Pancreas (tissue), 10 donors: ENCODE data around the gene DCC. TPM values are rescaled to one million over a fixed set of nuclear protein-coding genes. Genes with fewer than 3 reads are reported as not detected.

Experiments
- ATAC-seq, 4 donors: fragments of 200-7000 bp; cut with Tn5 transposase; one replicate each; pipeline versions ENCODE4 v1.8.0 to v1.9.1; 2020; ENCODE audit warnings: mild to moderate bottlenecking in 4 of 4, moderate library complexity in 4 of 4
- DNase-seq, 6 donors: peaks; one replicate each; pipeline ENCODE4 v3.0.0-alpha.2; 2020
- FAIRE-seq: peaks from 2 replicates; lab custom pipeline; 2012; peaks lifted over from hg19 to GRCh38; lab: Jason Lieb, UNC
- H3K27ac ChIP-seq, 4 donors: fragments of 200-600 bp; sonication (generic); 1 replicate in 3 of 4; 2 replicates in 1 of 4; pipeline versions ENCODE4 v1.5.0 to v1.8.0; 2020
- H3K27me3 ChIP-seq, 4 donors: fragments of 200-600 bp; one replicate each; pipeline ENCODE4 v1.8.0; 2021
- H3K36me3 ChIP-seq, 3 donors: fragments of 200-600 bp; sonication (generic) in 1 of 3; one replicate each; pipeline versions ENCODE4 v1.5.0 to v1.8.0; 2020 to 2021
- H3K4me1 ChIP-seq, 3 donors: fragments of 200-600 bp; one replicate each; pipeline ENCODE4 v1.8.0; 2021
- H3K4me3 ChIP-seq, 4 donors: fragments of 200-600 bp; sonication (generic) in 2 of 4; one replicate each; pipeline versions ENCODE4 v1.5.0 to v1.8.0; 2020 to 2021
- H3K9me3 ChIP-seq, 4 donors: fragments of 200-600 bp; one replicate each; pipeline ENCODE4 v1.8.0; 2021
- WGBS, 2 donors: extraction: QIAGEN DNeasy Blood & Tissue Kit; methylation state at CpG; one replicate each; pipeline ENCODE4 v1.1.7; 2013; 5-methylcytosine and 5-hydroxymethylcytosine counted together
- intact Hi-C, 3 donors: fragments of 100-400 bp; cut with DNase I; formaldehyde crosslinking; loops; one replicate each; pipeline versions ENCODE4 v1.11.1 to v1.14.2; 2022
- polyA plus RNA-seq, 2 donors: library from polyadenylated mRNA; stranded (reverse); fragments of 200-250 nt; gene quantifications; one replicate each; pipeline ENCODE4 v1.2.3, GENCODE V29; 2013
- total RNA-seq, 6 donors: library from RNA; stranded (reverse); fragmentation: NEBNext Ultra II Directional in 4 of 6; extraction: Animal tissue kit (Norgen Biotek cat#: 25700) in 4 of 6; gene quantifications; one replicate each; pipeline versions ENCODE4 v1.2.1 to v1.2.4, GENCODE V29; 2021 to 2023
- TF ChIP-seq, protein P1 (sequence below), 4 donors: fragments of 200-600 bp; sonication (generic) in 3 of 4; IDR thresholded peaks; one replicate each; pipeline versions ENCODE4 v1.5.0 to v1.8.0; 2021; ENCODE audit warnings: antibody characterized with exemption in 4 of 4
- donor health status: healthy with polysubstance abuse.
- donor health status: DM: no; HTN: no; CAD: no; lungs with moderate emphysema.
- donor health status: DM: no; HTN: no; CAD: no.
- donor health status: control.
- donor health status: control.
- donor health status: Bipolar disorder and iron deficiency.
- donor health status: DM: yes; HTN: yes; CAD: no.
- donor health status: DM: no; HTN: no; CAD: no.
- donor health status: DM: no; HTN: no; CAD: no.
- donor health status: DM: yes; HTN: yes; CAD: no.

The DCC gene
- total and polyA plus RNA-seq, 8 donors, result 0.18 to 0.44 (median 0.28) TPM; not detected in 1

DNA sequence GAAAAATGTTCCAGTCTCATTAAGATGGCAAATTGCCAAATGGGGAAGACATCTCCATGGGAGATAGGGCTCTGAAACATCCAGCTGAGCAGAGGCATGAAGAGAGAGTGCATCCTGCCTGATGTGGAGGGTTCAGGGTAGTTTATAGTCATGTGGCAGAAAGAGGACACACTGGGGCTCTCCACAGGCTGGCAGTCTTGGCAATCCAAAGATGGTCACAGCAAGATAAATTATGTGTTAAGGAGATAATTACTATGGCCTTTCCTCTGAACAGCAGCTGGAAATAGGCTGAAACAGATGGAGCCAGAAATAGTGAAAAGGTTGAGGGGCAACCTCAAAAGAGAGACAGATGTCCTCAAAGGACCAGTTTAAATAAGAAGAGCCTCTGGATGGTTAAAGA, 97.2 kb downstream of the DCC start:
- H3K4me1 ChIP-seq, result peaks cover 0 to 9% (median 7%) of the 10 kb centered on the region in 3 donors
- DNase-seq (no peak), ATAC-seq (no peak), FAIRE-seq (no peak)
- H3K27ac ChIP-seq, result no peak overlapping the region
- intact Hi-C loops, result no loop called here
- TF ChIP-seq, protein P1, sequence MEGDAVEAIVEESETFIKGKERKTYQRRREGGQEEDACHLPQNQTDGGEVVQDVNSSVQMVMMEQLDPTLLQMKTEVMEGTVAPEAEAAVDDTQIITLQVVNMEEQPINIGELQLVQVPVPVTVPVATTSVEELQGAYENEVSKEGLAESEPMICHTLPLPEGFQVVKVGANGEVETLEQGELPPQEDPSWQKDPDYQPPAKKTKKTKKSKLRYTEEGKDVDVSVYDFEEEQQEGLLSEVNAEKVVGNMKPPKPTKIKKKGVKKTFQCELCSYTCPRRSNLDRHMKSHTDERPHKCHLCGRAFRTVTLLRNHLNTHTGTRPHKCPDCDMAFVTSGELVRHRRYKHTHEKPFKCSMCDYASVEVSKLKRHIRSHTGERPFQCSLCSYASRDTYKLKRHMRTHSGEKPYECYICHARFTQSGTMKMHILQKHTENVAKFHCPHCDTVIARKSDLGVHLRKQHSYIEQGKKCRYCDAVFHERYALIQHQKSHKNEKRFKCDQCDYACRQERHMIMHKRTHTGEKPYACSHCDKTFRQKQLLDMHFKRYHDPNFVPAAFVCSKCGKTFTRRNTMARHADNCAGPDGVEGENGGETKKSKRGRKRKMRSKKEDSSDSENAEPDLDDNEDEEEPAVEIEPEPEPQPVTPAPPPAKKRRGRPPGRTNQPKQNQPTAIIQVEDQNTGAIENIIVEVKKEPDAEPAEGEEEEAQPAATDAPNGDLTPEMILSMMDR (IDR thresholded peaks at IDR 0.05), result no peak
- no peak overlapping the region for H3K4me3 ChIP-seq
- no peaks in the 10 kb centered on the region for H3K36me3 ChIP-seq
- H3K9me3 ChIP-seq, result no peaks in the 10 kb centered on the region
- H3K27me3 ChIP-seq, result no peaks in the 10 kb centered on the region

DNA sequence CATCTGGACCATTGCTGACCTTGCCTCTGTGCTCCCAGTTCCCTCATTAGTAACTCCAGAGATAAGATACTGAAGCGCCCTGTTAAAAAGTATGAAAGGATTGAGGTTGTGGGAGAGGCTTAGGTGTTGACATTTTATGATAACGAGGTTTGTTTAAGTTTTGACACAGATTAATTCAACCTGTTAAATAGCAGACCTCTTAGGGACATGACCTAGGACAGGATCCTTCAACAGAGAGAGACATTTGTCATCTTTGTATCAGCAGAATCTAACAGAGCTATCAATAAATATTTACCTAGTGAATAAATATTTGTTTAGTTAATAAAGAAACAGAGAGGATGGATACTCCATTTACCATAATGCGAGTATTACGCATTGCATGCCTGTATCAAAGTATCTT, 99.5 kb downstream of the DCC start:
- no peaks in the 10 kb centered on the region for H3K36me3 ChIP-seq
- FAIRE-seq, result no peak
- H3K9me3 ChIP-seq, result no peaks in the 10 kb centered on the region
- DNase-seq, result no peak
- H3K4me1 ChIP-seq, result peaks cover 0 to 9% (median 7%) of the 10 kb centered on the region in 3 donors
- no peak overlapping the region for H3K4me3 ChIP-seq
- H3K27ac ChIP-seq, result no peak overlapping the region
- peak in 2 of 4 donors; percentile 34 to 36 for ATAC-seq
- H3K27me3 ChIP-seq, result no peaks in the 10 kb centered on the region
- 4 to 11% methylated on average over 4 of the region's 4 CpGs for WGBS, 2 donors
- intact Hi-C loops, result no loop called here
- TF ChIP-seq, protein P1 (IDR thresholded peaks at IDR 0.05), result no peak

- intact Hi-C loops, result no loop called here
Measured at GRCh38 chr18:52441794-52442193, 101.8 kb downstream of the DCC start.

GRCh38 chr18:52442686-52443085, 102.7 kb downstream of the DCC start:
- no peak overlapping the region for H3K27ac ChIP-seq
- no peaks in the 10 kb centered on the region for H3K27me3 ChIP-seq
- no peak for DNase-seq
- ATAC-seq, result no peak
- peaks cover 0 to 9% (median 7%) of the 10 kb centered on the region in 3 donors for H3K4me1 ChIP-seq
- intact Hi-C loops, result no loop called here
- TF ChIP-seq, protein P1 (IDR thresholded peaks at IDR 0.05), result no peak
- H3K9me3 ChIP-seq, result no peaks in the 10 kb centered on the region
- 94 to 99% methylated on average over 2 of the region's 2 CpGs for WGBS, 2 donors
- H3K36me3 ChIP-seq, result no peaks in the 10 kb centered on the region
- no peak overlapping the region for H3K4me3 ChIP-seq
- no peak for FAIRE-seq

More at GRCh38 chr18:52441794-52442193, 101.8 kb downstream of the DCC start:
- no peaks in the 10 kb centered on the region for H3K27me3 ChIP-seq
- no peak for FAIRE-seq
- no peak for ATAC-seq
- no peak for DNase-seq
- H3K4me1 ChIP-seq, result peaks cover 0 to 9% (median 7%) of the 10 kb centered on the region in 3 donors
- H3K9me3 ChIP-seq, result no peaks in the 10 kb centered on the region
- no peak overlapping the region for H3K4me3 ChIP-seq
- no peak overlapping the region for H3K27ac ChIP-seq
- H3K36me3 ChIP-seq, result no peaks in the 10 kb centered on the region
- TF ChIP-seq, protein P1 (IDR thresholded peaks at IDR 0.05), result no peak

- no peak for DNase-seq
- intact Hi-C loops, result no loop called here
- Histone ChIP-seq H3K27me3 (no peaks in the 10 kb centered on the region), H3K27ac (no peak overlapping the region), H3K4me3 (no peak overlapping the region), H3K4me1 (no peaks in the 10 kb centered on the region), H3K9me3 (no peaks in the 10 kb centered on the region), H3K36me3 (no peaks in the 10 kb centered on the region)
- 79 to 83% methylated on average over 4 of the region's 4 CpGs for WGBS, 2 donors
- no peak for FAIRE-seq
- TF ChIP-seq, protein P1 (IDR thresholded peaks at IDR 0.05), result no peak
- ATAC-seq, result no peak
Measured at GRCh38 chr18:52451256-52451655, 111.3 kb downstream of the DCC start.
